IgD-negative memory B cell (primary cell): ENCODE data around the gene TBXAS1. TPM values are rescaled to one million over a fixed set of nuclear protein-coding genes. Genes with fewer than 3 reads are reported as not detected.

Experiments
- H3K27ac Mint-ChIP-seq, 3 donors: one replicate each; pipeline ENCODE4 v1.8.0; 2020 to 2022; ENCODE audit warnings: mild to moderate bottlenecking in 3 of 3, mixed read lengths in 3 of 3, moderate library complexity in 1 of 3
- H3K27me3 Mint-ChIP-seq: one replicate; pipeline ENCODE4 v1.8.0; 2021; ENCODE audit warnings: mixed read lengths
- H3K36me3 Mint-ChIP-seq: one replicate; pipeline ENCODE4 v1.8.0; 2020; ENCODE audit warnings: mild to moderate bottlenecking, mixed read lengths
- H3K4me1 Mint-ChIP-seq, 3 donors: one replicate each; pipeline ENCODE4 v1.8.0; 2020 to 2022; ENCODE audit warnings: mixed read lengths in 3 of 3, mild to moderate bottlenecking in 1 of 3
- H3K4me3 Mint-ChIP-seq, 4 donors: one replicate each; pipeline ENCODE4 v1.8.0; 2020 to 2022; ENCODE audit warnings: mild to moderate bottlenecking in 4 of 4, mixed read lengths in 4 of 4, moderate library complexity in 3 of 4
- H3K9me3 Mint-ChIP-seq, 3 donors: one replicate each; pipeline ENCODE4 v1.8.0; 2020 to 2021; ENCODE audit warnings: mixed read lengths in 3 of 3, mild to moderate bottlenecking in 1 of 3
- polyA plus RNA-seq: library from polyadenylated mRNA; unstranded; fragments of 300-500 nt; fragmentation: Illumina TruSeq; gene quantifications from one replicate; pipeline ENCODE4 v1.2.3, GENCODE V29; 2021

Gene TBXAS1
- polyA plus RNA-seq: 16.7 TPM

- peaks cover 33 to 36% (median 34%) of the 10 kb centered on the region in 3 donors for H3K4me1 Mint-ChIP-seq
- H3K27me3 Mint-ChIP-seq: peaks cover 4% of the 10 kb centered on the region
- peak within 1 kb of the TSS; percentile 75 to 93 (median 86) for H3K4me3 Mint-ChIP-seq
- peak within 1 kb of the TSS; percentile 33 to 98 (median 77) for H3K27ac Mint-ChIP-seq
- peaks cover 5 to 15% (median 13%) of the 10 kb centered on the region in 3 donors for H3K9me3 Mint-ChIP-seq
- H3K36me3 Mint-ChIP-seq: peaks cover 4% of the 10 kb centered on the region
These were observed at the start of gene TBXAS1 for GRCh38 chr7:139829025-139829774. Gene TBXAS1, plus strand, starts transcription at chr7:139829264. Its CDS starts 127 bp downstream, at chr7:139829391.

DNA sequence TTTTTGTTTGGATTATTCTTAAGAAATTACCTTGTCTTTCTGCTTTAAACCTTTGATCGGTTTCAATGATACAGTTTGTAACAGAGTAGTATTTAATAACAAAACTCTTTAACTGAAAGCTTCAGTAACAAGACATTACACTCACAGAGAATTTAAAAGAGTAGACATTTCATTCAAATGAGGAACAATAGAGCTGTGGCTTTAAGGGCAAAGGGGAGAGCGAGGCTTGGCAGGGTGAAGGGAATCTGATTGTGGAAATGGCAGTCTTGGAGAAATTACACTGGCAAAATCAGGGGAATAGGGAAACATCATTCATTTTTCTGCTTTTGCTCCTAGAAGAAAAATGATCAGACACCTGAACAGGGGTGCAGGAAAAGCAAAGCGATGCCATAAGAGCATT, 46.1 kb upstream of the TBXAS1 start:
- Mint-ChIP-seq H3K27ac (no peak overlapping the region), H3K4me3 (no peak overlapping the region), H3K9me3 (no peaks in the 10 kb centered on the region), H3K4me1 (peaks cover 6 to 10% (median 7%) of the 10 kb centered on the region in 3 donors), H3K27me3 (peaks cover 5% of the 10 kb centered on the region), H3K36me3 (no peaks in the 10 kb centered on the region)

- no peaks in the 10 kb centered on the region for H3K9me3 Mint-ChIP-seq
- H3K27ac Mint-ChIP-seq: no peak overlapping the region
- H3K4me1 Mint-ChIP-seq: peaks cover 6 to 7% (median 6%) of the 10 kb centered on the region in 3 donors
- H3K4me3 Mint-ChIP-seq: no peak overlapping the region
- H3K36me3 Mint-ChIP-seq: no peaks in the 10 kb centered on the region
- H3K27me3 Mint-ChIP-seq: peaks cover 3% of the 10 kb centered on the region
These were observed 45.2 kb upstream of the TBXAS1 start for GRCh38 chr7:139783647-139784385.

DNA sequence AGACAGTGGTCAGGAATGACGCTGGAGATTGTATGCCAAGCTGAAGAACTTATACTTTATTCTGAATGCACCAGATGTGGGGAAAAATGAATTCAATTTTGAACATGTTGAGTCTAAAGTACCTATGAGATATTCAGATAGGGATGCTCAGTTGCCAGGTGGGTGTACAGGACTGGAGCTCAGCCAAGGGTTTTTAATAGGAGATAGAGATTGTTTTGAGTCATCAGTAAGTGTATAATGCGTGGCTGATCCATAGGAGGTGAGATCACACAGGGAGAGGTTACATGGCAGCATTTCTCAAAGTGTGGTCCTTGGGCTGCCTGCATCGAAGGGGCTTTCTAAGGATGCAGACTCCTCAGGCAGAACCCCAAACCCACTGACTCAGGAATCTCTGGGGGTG, 44.4 kb upstream of the TBXAS1 start:
- no peak overlapping the region for H3K27ac Mint-ChIP-seq
- H3K9me3 Mint-ChIP-seq: no peaks in the 10 kb centered on the region
- H3K4me3 Mint-ChIP-seq: no peak overlapping the region
- H3K27me3 Mint-ChIP-seq: peaks cover 3% of the 10 kb centered on the region
- no peaks in the 10 kb centered on the region for H3K36me3 Mint-ChIP-seq
- H3K4me1 Mint-ChIP-seq: peaks cover 0 to 2% (median 0%) of the 10 kb centered on the region in 3 donors

DNA sequence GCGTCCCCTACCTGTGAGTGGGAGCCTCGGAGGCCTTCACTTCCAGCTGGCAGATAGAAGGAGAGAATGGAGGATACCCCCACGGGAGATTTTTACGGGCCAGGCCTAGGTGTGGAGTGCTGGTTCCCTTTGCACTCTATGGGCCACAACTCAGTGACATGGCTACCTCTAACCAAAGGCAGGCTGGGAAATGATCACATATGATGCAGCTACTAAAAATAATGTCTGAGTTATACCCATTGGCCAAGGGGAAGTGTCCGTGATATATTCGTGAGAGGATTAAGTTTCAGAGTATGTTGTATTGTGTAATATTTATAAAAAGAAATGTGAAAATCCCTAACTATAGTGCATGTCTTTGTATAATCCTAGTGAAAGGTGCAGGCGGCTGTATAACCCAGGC, 37.7 kb upstream of the TBXAS1 start:
- peaks cover 0 to 3% (median 2%) of the 10 kb centered on the region in 3 donors for H3K9me3 Mint-ChIP-seq
- H3K36me3 Mint-ChIP-seq: peaks cover 6% of the 10 kb centered on the region
- H3K4me3 Mint-ChIP-seq: no peak overlapping the region
- peak overlapping the region in 1 of 3 donors; percentile 9 for H3K27ac Mint-ChIP-seq
- H3K27me3 Mint-ChIP-seq: peaks cover 3% of the 10 kb centered on the region
- no peaks in the 10 kb centered on the region for H3K4me1 Mint-ChIP-seq

DNA sequence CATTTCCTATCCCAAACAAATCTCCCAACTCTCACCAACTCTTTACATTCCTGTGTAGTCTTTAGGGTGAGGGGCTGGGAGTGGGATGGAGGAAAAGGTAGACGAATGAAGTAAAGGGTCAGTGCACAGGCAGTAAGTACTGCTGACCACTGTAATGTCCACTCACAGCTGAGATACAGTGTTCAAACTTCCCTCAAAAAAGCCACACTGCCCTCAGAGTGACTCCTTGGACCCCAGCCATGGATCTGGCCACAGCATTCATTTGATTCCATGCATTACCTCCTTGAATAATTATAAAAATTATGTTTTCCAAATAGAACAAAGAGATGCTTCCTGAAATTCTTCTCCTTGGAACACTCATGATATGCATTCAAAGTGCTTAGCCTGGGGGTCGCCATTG, 31.5 kb upstream of the TBXAS1 start:
- H3K4me3 Mint-ChIP-seq: no peak overlapping the region
- H3K9me3 Mint-ChIP-seq: peaks cover 1 to 6% (median 3%) of the 10 kb centered on the region in 3 donors
- peaks cover 7 to 18% (median 13%) of the 10 kb centered on the region in 3 donors for H3K4me1 Mint-ChIP-seq
- peaks cover 8% of the 10 kb centered on the region for H3K36me3 Mint-ChIP-seq
- H3K27ac Mint-ChIP-seq: no peak overlapping the region
- no peaks in the 10 kb centered on the region for H3K27me3 Mint-ChIP-seq

DNA sequence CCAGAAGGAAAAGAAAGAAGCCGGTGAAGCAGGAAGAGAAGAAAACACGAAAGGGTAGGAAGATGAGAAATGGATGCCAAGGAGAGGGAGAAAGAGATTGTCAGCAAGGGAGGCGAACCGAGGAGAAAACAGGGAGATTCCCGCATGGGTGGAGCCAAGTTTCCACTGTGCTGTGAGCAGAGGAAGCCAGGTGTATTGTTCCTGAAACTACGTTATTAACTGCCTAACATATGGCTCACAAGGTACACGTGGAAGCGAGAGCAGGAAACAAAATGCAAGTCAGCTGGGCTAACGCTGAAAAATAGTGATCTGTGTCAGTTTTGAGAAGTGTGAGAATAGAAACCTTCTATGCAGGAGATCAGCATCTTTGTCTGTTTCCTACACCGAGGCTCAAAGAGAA, 30.8 kb upstream of the TBXAS1 start:
- Mint-ChIP-seq H3K9me3 (peaks cover 6 to 11% (median 10%) of the 10 kb centered on the region in 3 donors), H3K4me3 (peak overlapping the region in 2 of 4 donors; percentile 17 to 47), H3K4me1 (peaks cover 7 to 18% (median 13%) of the 10 kb centered on the region in 3 donors), H3K27ac (no peak overlapping the region), H3K36me3 (peaks cover 8% of the 10 kb centered on the region), H3K27me3 (no peaks in the 10 kb centered on the region)

- H3K4me3 Mint-ChIP-seq: peak overlapping the region in 1 of 4 donors; percentile 47
- peaks cover 7 to 18% (median 13%) of the 10 kb centered on the region in 3 donors for H3K4me1 Mint-ChIP-seq
- H3K36me3 Mint-ChIP-seq: peaks cover 3% of the 10 kb centered on the region
- peaks cover 6 to 11% (median 10%) of the 10 kb centered on the region in 3 donors for H3K9me3 Mint-ChIP-seq
- H3K27me3 Mint-ChIP-seq: no peaks in the 10 kb centered on the region
- H3K27ac Mint-ChIP-seq: no peak overlapping the region
These were observed 30.2 kb upstream of the TBXAS1 start for GRCh38 chr7:139798892-139799291.

- Mint-ChIP-seq H3K4me1 (peaks cover 7 to 18% (median 13%) of the 10 kb centered on the region in 3 donors), H3K4me3 (no peak overlapping the region), H3K36me3 (peaks cover 3% of the 10 kb centered on the region), H3K9me3 (peaks cover 6 to 14% (median 10%) of the 10 kb centered on the region in 3 donors), H3K27ac (no peak overlapping the region), H3K27me3 (no peaks in the 10 kb centered on the region)
These were observed 29.5 kb upstream of the TBXAS1 start for GRCh38 chr7:139799586-139799985.

DNA sequence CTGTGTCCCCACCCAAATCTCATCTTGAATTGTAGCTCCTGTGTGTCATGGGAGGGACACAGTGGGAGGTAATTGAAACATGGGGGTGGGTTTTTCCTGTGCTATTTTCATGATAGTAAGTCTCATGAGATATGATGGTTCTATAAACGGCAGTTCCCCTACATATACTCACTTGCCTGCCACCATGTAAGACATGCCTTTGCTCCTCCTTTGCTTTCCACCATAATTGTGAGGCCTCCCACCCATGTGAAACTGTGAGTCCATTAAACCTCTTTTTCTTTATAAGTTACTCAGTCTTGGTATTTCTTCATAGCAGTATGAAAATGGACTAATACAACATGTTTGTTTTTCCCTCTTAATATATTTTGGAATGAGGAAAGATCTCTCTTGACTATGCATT, 24.5 kb upstream of the TBXAS1 start:
- Mint-ChIP-seq H3K9me3 (peaks cover 6 to 11% (median 8%) of the 10 kb centered on the region in 3 donors), H3K36me3 (peaks cover 4% of the 10 kb centered on the region), H3K4me1 (peaks cover 1 to 7% (median 7%) of the 10 kb centered on the region in 3 donors), H3K27me3 (no peaks in the 10 kb centered on the region), H3K27ac (no peak overlapping the region), H3K4me3 (no peak overlapping the region)

GRCh38 chr7:139807009-139807408, 22.1 kb upstream of the TBXAS1 start:
- Mint-ChIP-seq H3K4me1 (peaks cover 0 to 4% (median 0%) of the 10 kb centered on the region in 3 donors), H3K9me3 (peaks cover 6 to 11% (median 8%) of the 10 kb centered on the region in 3 donors), H3K27ac (no peak overlapping the region), H3K27me3 (no peaks in the 10 kb centered on the region), H3K36me3 (peaks cover 4% of the 10 kb centered on the region), H3K4me3 (no peak overlapping the region)

GRCh38 chr7:139808427-139808826, 20.6 kb upstream of the TBXAS1 start:
- H3K9me3 Mint-ChIP-seq: peaks cover 0 to 3% (median 0%) of the 10 kb centered on the region in 3 donors
- no peak overlapping the region for H3K27ac Mint-ChIP-seq
- H3K36me3 Mint-ChIP-seq: peaks cover 4% of the 10 kb centered on the region
- H3K4me3 Mint-ChIP-seq: no peak overlapping the region
- peaks cover 0 to 5% (median 0%) of the 10 kb centered on the region in 3 donors for H3K4me1 Mint-ChIP-seq
- no peaks in the 10 kb centered on the region for H3K27me3 Mint-ChIP-seq

- Mint-ChIP-seq H3K27me3 (no peaks in the 10 kb centered on the region), H3K9me3 (peaks cover 0 to 3% (median 0%) of the 10 kb centered on the region in 3 donors), H3K4me3 (peak overlapping the region in 1 of 4 donors; percentile 31), H3K27ac (peak overlapping the region in 1 of 3 donors; percentile 21), H3K4me1 (peaks cover 0 to 5% (median 0%) of the 10 kb centered on the region in 3 donors), H3K36me3 (peaks cover 4% of the 10 kb centered on the region)
These were observed 20.1 kb upstream of the TBXAS1 start for GRCh38 chr7:139808846-139809442.

GRCh38 chr7:139811066-139811465, 18.0 kb upstream of the TBXAS1 start:
- Mint-ChIP-seq H3K4me3 (no peak overlapping the region), H3K27ac (no peak overlapping the region), H3K36me3 (no peaks in the 10 kb centered on the region), H3K4me1 (peaks cover 0 to 5% (median 0%) of the 10 kb centered on the region in 3 donors), H3K9me3 (peaks cover 0 to 3% (median 0%) of the 10 kb centered on the region in 3 donors), H3K27me3 (no peaks in the 10 kb centered on the region)

- no peak overlapping the region for H3K4me3 Mint-ChIP-seq
- peaks cover 0 to 4% (median 4%) of the 10 kb centered on the region in 3 donors for H3K9me3 Mint-ChIP-seq
- no peak overlapping the region for H3K27ac Mint-ChIP-seq
- no peaks in the 10 kb centered on the region for H3K36me3 Mint-ChIP-seq
- peaks cover 2% of the 10 kb centered on the region for H3K27me3 Mint-ChIP-seq
- peaks cover 0 to 5% (median 0%) of the 10 kb centered on the region in 3 donors for H3K4me1 Mint-ChIP-seq
These were observed 15.9 kb upstream of the TBXAS1 start for GRCh38 chr7:139813151-139813550.
